Astrocyte of the cerebellum (primary cell): ENCODE results near the gene TULP1.

ENCODE experiments used
- DNase-seq: peaks from one replicate; pipeline ENCODE4 v3.0.0-alpha.2; 2011; ENCODE audit warnings: low read depth
- H3K4me3 ChIP-seq: 2 replicates; pipeline ENCODE4 v1.5.1; 2011; ENCODE audit warnings: mild to moderate bottlenecking, low read depth, low read length, moderate library complexity
- CTCF ChIP-seq: IDR thresholded peaks from 2 replicates; pipeline ENCODE4 v1.5.1; 2012; ENCODE audit warnings: low read length, low read depth, moderate library complexity, mild to moderate bottlenecking; ENCODE audit errors: missing control alignments
- in situ Hi-C: cut with HindIII; loops from 2 replicates; pipeline ENCODE4 v1.10.0; 2017; ENCODE audit warnings: low sequenced_read_pairs

The TULP1 gene

GRCh38 chr6:35448191-35448590 is 64.5 kb downstream of the TULP1 start:
- H3K4me3 ChIP-seq = no peak overlapping the region
- no peak for DNase-seq
- in situ Hi-C loops = no loop called here
- no peak for TF ChIP-seq CTCF
